Osteocyte (in vitro differentiated cells): ENCODE data around the gene RNF208. TPM values are rescaled to one million over a fixed set of nuclear protein-coding genes. Genes with fewer than 3 reads are reported as not detected.

Experiments used
- DNase-seq: peaks from one replicate; pipeline ENCODE4 v3.0.0; 2021; ENCODE audit warnings: mixed read lengths; ENCODE audit not compliant: unreplicated experiment; ENCODE audit errors: extremely low spot score
- H3K27ac Mint-ChIP-seq: one replicate; pipeline ENCODE4 v1.8.0; 2021; ENCODE audit warnings: mild to moderate bottlenecking, mixed read lengths; ENCODE audit not compliant: unreplicated experiment
- H3K27me3 Mint-ChIP-seq: one replicate; pipeline ENCODE4 v1.8.0; 2021; ENCODE audit warnings: mixed read lengths; ENCODE audit not compliant: unreplicated experiment
- H3K36me3 Mint-ChIP-seq: one replicate; pipeline ENCODE4 v1.8.0; 2021; ENCODE audit warnings: mixed read lengths; ENCODE audit not compliant: unreplicated experiment
- H3K4me1 Mint-ChIP-seq: one replicate; pipeline ENCODE4 v1.8.0; 2021; ENCODE audit warnings: mixed read lengths; ENCODE audit not compliant: unreplicated experiment
- H3K4me3 Mint-ChIP-seq: one replicate; pipeline ENCODE4 v1.8.0; 2021; ENCODE audit warnings: mild to moderate bottlenecking, moderate library complexity, mixed read lengths; ENCODE audit not compliant: unreplicated experiment
- H3K9me3 Mint-ChIP-seq: one replicate; pipeline ENCODE4 v1.8.0; 2021; ENCODE audit warnings: mixed read lengths; ENCODE audit not compliant: unreplicated experiment
- CTCF ChIP-seq: fragments of 200-600 bp; sonication (generic); IDR thresholded peaks from 2 replicates; pipeline ENCODE4 v1.5.0; 2021; ENCODE audit warnings: antibody characterized with exemption, mild to moderate bottlenecking, moderate library complexity
- total RNA-seq: library from RNA; stranded (reverse); gene quantifications from 2 replicates; pipeline ENCODE4 v1.2.1, GENCODE V29; 2021

Gene RNF208
- total RNA-seq, 1 donor from 2014 or later, result 7.2 TPM

GRCh38 chr9:137205126-137206069 is 16.6 kb downstream of the RNF208 start, which contains the start of the genes NDOR1 and TMEM203:
TSS of gene NDOR1 (plus strand) at chr9:137205700. CDS start at chr9:137205778, 78 bp downstream.
TSS of gene TMEM203 (minus strand) at chr9:137205648. CDS start at chr9:137205414, 234 bp downstream.
- Mint-ChIP-seq H3K4me3 (peak within 1 kb of the TSS; percentile 86), H3K36me3 (peaks cover 8% of the 10 kb centered on the region), H3K27me3 (no peaks in the 10 kb centered on the region), H3K27ac (peak within 1 kb of the TSS; percentile 85), H3K4me1 (peaks cover 49% of the 10 kb centered on the region), H3K9me3 (no peaks in the 10 kb centered on the region)
- TF ChIP-seq CTCF, result no peak
- peak; percentile 95 for DNase-seq

- peak overlapping the region; percentile 79 for H3K27ac Mint-ChIP-seq
- H3K4me1 Mint-ChIP-seq, result peaks cover 49% of the 10 kb centered on the region
- no peaks in the 10 kb centered on the region for H3K27me3 Mint-ChIP-seq
- H3K9me3 Mint-ChIP-seq, result no peaks in the 10 kb centered on the region
- DNase-seq, result no peak
- H3K4me3 Mint-ChIP-seq, result peak overlapping the region; percentile 86
- H3K36me3 Mint-ChIP-seq, result peaks cover 8% of the 10 kb centered on the region
- no peak for TF ChIP-seq CTCF
Measured at GRCh38 chr9:137204731-137205125, 17.3 kb downstream of the RNF208 start.

- Mint-ChIP-seq H3K36me3 (peaks cover 6% of the 10 kb centered on the region), H3K27me3 (no peaks in the 10 kb centered on the region), H3K9me3 (no peaks in the 10 kb centered on the region), H3K27ac (no peak overlapping the region), H3K4me1 (peaks cover 63% of the 10 kb centered on the region), H3K4me3 (no peak overlapping the region)
- no peak for DNase-seq
- no peak for TF ChIP-seq CTCF
Measured at GRCh38 chr9:137202966-137203365, 19.1 kb downstream of the RNF208 start.

- no peaks in the 10 kb centered on the region for H3K27me3 Mint-ChIP-seq
- no peaks in the 10 kb centered on the region for H3K9me3 Mint-ChIP-seq
- peaks cover 51% of the 10 kb centered on the region for H3K4me1 Mint-ChIP-seq
Measured at GRCh38 chr9:137201205-137201868, 20.7 kb downstream of the RNF208 start.

More at GRCh38 chr9:137201205-137201868, 20.7 kb downstream of the RNF208 start:
- no peaks in the 10 kb centered on the region for H3K36me3 Mint-ChIP-seq
- TF ChIP-seq CTCF, result no peak
- no peak for DNase-seq
- peak overlapping the region; percentile 60 for H3K27ac Mint-ChIP-seq
- peak overlapping the region; percentile 78 for H3K4me3 Mint-ChIP-seq
